COR-L47 (cell line): Measurements from ENCODE around the gene AOC3.
"Not testable (repeated sequence)": the region's sequence is repeated elsewhere in the genome, so short reads cannot be mapped to it uniquely, and the experiment has no call there.

Experiments used
- DNase-seq: peaks from one replicate; lab custom pipeline; 2025; lab: John Stamatoyannopoulos, UW

AOC3 gene

GRCh38 chr17:42866631-42867575 is 15.9 kb downstream of the AOC3 start:
- DNase-seq: no peak

GRCh38 chr17:42867694-42868261 is 16.8 kb downstream of the AOC3 start:
- DNase-seq: not testable (repeated sequence)

- no peak for DNase-seq
Measured at GRCh38 chr17:42868338-42868737, 17.3 kb downstream of the AOC3 start.

- DNase-seq: no peak
Measured at GRCh38 chr17:42871647-42872046, 20.6 kb downstream of the AOC3 start.

- DNase-seq: no peak
Measured at GRCh38 chr17:42872251-42872965, 21.4 kb downstream of the AOC3 start.

- no peak for DNase-seq
Measured at GRCh38 chr17:42873315-42873714, 22.3 kb downstream of the AOC3 start.

GRCh38 chr17:42873932-42874695 is 23.1 kb downstream of the AOC3 start:
- not testable (repeated sequence) for DNase-seq

GRCh38 chr17:42877037-42877436 is 26.0 kb downstream of the AOC3 start:
- DNase-seq: no peak

GRCh38 chr17:42878123-42878880 is 27.3 kb downstream of the AOC3 start:
- no peak for DNase-seq

- DNase-seq: no peak
Measured at GRCh38 chr17:42878924-42879595, 28.1 kb downstream of the AOC3 start.

GRCh38 chr17:42879596-42879985 is 28.6 kb downstream of the AOC3 start:
- DNase-seq: no peak

GRCh38 chr17:42880776-42881310 is 29.8 kb downstream of the AOC3 start:
- no peak for DNase-seq

- DNase-seq: not testable (repeated sequence)
Measured at GRCh38 chr17:42881706-42882105, 30.7 kb downstream of the AOC3 start.

GRCh38 chr17:42882166-42882565 is 31.2 kb downstream of the AOC3 start:
- no peak for DNase-seq

- DNase-seq: no peak
Measured at GRCh38 chr17:42883802-42884558, 33.0 kb downstream of the AOC3 start.

GRCh38 chr17:42885806-42886205 is 34.8 kb downstream of the AOC3 start:
- not testable (repeated sequence) for DNase-seq

- DNase-seq: no peak
Measured at GRCh38 chr17:42886283-42887176, 35.5 kb downstream of the AOC3 start.

- DNase-seq: no peak
Measured at GRCh38 chr17:42889809-42890208, 38.8 kb downstream of the AOC3 start.
